Activated naive CD4-positive, alpha-beta T cell treated with Interleukin-2 at 50 U/mL for 16 hours (primary cell): Measurements from ENCODE around the gene SYNDIG1L.
A peak's percentile ranks its signal among the peaks of the same experiment; 100 is the strongest.

Source experiments
- DNase-seq: peaks from one replicate; pipeline ENCODE4 v3.0.0-alpha.2; 2020

SYNDIG1L gene

DNA sequence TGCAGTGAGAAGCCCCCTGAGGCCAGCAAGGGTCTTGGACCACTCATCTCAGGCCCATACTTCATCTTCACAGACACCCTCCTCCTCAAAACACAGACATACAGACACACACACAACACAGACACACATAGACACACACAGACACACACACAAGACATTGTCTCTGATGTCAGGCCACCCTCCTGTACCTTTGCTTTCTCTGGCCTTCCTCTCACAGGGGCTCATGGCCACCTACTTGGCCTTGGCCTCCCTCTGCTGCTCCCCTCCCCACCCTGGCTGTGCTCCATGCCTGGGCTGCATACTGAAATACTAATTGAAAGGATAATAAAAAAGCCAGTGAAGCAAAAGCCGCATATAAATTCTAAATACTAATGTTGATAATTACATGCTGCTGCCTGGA, 1.6 kb upstream of the SYNDIG1L start:
- DNase-seq, result no peak

DNA sequence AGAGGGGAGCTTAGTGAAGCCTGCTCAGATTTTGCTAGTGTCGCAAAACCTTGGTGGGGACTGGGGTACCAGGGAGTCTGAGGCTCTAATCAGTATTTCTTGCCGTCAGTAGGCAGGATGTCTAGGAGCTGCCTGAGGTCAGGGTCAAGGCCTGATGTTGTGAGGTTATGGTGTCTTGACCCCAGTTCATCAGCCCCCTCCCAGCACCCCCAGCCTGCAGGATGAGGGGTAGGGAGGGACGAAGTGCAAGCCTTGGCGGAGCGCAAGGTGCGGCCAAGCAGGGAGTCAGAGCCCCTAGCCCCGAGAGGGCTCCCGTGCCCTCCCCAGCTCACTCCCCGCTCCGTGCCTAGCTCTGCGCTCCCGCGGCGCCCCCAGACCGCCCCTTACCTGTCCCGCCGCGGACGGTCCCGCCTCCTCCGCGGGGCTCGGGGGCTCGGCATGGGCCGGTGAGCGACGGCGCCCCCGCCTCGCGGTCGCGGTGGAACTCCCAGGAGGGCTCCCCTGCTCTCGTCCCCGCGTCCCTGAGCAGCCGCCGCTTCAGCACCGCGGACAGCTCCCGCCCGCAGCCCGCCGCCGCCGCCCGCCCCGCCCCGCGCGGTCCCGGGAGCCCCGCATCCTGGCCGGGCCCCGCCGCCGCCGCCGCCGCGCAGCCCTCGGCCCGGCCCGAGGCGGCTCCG, 347 bp downstream of the SYNDIG1L start:
- DNase-seq, result peak; percentile 56

DNA sequence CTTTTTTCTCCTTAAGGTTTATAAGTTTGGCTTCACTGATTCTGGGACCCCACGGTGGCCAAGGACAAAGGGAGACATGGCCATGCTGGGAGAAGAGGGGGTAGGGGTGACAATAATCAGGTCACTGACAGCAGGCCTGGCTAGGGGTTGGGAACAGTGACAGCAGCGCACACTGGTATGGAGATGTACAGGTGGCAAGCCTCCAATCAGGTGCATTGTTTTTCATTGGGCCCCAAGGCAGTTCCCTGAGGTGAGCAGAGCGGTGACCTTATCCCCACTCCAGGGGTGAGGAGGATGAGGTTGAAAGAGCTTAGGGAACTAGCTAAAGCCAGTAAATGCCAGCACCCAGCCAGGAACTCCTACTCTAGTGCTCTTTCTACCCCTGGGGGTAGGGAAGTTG, 1.4 kb downstream of the SYNDIG1L start:
- no peak for DNase-seq

DNA sequence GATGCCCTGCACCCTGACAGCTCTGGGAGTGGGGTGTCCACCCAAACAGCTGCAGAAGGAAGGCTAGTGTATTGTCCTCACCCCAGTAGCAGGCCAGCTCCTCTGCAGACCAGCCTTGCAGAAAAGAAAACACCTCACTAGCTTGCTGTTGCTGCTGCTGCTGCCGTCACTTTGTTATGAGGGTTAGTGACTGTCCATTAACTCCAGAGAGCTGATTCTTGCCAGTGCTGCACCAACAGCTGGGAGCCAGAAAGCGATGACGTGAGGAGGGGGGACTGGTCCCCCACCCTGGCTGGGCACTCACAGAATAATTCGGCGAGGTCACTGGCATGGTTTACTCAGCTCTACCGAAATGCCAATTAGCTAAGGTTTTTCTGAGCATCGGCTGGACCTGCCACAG, 2.8 kb downstream of the SYNDIG1L start:
- no peak for DNase-seq

DNA sequence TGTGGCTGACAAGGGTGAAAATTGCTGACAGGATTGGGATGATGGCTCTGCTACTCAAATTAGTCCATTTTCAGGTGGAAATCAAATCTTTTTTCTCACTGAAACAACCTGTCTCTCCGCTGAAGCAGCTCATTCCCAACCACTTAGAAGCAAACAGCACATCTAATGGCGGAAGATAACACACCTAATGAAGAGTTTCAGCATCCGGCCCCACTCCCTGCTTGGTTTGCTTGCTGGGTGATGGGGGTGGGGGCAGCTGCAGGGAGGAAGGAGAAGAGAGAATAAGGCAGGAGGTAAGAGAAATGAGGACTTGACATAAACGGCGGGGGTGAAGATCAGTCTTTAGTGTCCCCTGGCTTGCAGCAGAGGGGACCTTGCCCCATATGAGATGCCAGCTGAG, 4.0 kb downstream of the SYNDIG1L start:
- DNase-seq, result no peak

DNA sequence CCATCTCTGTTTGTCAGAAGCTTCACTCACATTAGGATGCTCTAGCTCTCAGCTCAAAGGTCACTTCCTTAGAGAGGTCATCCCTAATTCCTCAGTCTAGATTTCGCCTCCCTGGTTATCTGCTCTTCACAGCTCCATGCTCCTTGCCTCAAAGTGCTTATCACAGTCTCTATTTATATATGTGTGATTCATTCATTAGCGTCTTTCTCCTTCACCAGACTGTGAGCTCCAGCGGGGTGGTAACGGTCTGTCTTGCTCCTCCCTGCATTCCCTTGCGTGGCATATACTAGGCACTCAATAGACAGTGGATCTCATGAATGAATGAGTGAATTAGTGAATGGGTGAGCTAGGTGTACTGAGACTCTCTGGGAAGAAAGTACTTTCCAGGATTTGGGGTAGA, 6.9 kb downstream of the SYNDIG1L start:
- DNase-seq, result no peak

DNA sequence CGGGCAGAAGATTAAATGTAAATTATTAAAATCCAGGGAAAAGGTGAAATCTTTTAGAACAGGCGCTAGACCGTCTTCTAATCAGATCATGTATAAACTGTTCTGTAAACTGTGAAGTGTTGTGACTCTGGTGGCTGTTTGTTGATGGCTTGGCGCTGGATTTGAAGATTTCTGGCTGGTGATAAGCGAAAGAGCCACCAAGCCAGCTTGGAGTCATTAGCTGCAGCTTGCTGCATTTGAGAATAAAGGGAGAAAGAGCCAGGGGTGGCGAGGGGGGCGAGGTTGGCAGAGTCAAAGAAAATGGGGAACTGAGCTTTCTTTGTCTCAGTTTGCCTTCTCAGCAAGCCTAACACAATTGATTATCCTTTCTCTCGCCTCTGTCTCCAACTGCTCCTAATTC, 8.0 kb downstream of the SYNDIG1L start:
- no peak for DNase-seq

DNA sequence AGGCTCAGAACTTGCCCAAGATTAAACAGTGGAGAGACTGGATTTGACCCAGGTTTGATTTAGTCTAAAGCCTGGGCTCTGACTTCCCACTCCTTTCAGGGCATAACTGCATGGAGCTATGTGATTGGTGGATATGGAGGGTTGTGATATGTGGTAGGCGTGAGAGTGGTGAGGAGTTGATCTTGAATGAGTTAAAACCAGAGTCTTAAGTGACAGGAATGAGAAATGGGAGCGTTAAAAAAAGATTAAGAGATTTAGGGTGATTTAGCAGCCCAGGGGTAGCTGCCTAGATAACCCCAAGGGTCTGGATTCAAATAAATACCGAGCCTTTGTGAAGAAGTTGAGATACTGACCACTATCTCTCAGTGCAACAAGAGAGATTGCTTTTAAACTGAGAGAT, 8.4 kb downstream of the SYNDIG1L start:
- DNase-seq, result no peak

DNA sequence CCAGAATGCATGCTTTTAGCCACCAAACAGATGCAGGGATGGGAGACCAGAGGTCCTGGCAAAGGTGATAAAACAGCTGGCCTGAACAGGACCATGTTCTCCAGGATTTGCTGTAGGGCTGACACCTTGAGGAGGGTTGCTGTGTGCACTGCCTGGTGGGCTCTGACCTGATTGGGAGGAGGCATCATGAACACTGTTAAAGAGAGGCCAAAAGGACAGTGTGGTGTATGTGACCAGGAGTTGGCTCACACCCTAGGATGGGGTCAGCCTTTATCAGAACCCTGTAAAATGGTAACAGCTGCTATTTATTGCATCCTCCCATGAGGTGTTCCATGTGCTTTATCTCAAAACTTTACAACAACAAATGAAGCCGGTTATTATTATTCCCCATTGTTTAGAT, 8.8 kb downstream of the SYNDIG1L start:
- no peak for DNase-seq

DNA sequence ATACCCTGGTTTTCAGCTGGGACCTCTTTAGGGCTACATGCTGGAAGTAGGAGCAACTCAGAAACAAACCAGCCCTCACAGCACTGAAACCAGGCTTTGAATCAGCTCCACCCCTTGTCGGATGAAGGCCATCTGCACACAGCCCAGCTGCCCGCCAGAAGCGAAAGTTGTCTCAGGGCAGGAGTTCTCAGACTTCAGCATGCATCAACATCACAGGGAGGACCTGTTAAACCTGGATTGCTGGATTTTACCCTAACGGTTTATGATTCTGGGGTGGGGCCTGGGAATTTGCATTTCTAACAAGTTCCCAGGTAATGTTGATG, 10.9 kb downstream of the SYNDIG1L start:
- DNase-seq, result no peak

DNA sequence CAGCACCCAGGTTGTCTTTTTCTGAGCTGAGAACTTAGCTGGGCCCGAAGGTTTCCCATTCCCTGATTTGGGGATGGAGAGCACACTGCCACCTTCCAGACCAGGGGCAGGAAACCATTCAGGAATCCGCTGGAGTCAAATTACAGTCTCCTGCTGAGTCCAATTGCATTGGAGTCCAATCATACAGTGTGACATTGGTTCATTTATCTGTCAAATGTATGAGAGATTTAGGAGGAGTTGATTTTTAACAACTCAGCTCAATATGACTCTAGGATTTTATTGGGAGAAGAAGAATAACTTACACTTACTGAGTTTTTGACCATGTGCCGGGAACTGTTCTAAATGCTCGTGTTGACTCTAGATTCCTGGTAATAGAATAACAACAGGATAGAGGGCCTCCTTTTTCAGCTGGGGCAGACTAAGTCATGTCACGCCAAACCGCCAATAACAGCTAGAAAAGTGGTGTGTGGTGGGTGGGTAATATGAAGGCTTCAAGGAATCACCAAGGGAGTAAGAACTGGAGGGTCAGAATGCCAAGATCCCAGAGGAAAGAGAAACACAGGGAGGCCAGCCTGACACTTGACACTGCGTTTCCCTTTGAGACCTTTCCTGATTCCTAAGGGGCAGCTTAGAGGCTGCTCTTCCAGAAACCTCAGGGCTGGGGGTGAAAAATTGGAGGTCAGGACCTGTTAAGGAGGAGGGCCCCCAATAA, 11.5 kb downstream of the SYNDIG1L start:
- DNase-seq, result no peak

DNA sequence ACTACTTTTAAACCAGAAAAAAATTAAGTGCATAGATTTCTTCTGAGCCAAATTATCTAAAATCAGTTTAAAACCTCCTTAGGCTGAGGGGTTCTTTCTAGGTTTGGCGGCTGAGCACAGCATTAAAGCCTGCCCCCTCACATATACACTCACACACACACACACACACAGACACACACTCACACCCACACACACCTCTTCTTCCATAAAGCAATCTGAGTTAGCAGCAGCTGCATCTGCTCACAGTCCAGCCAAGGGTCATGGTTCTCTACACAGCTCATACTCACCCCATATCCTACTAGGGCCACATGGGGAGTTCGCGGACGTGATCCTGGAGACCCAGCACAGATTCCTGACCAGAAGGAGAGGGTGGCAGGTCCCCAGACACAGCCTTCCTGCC, 12.4 kb downstream of the SYNDIG1L start:
- DNase-seq, result no peak

DNA sequence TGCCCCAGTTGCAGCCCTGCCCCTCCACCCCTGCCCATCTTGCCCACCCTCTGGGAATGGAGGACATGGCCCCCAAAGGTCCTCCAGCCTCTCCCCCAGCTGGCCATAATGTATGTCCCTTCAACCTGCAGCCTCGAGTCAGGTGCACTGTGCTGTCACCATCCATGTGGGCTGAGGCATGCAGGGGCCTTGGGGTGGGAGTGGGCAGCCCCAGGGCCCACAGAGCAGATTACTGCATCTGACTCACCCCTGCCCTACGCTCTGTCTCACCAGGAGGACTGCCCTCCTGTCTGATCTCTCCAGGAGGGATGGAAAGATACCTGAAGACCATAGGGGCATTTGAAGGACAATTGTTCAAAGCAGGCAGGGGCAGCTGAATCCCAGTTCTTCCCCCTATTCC, 13.3 kb downstream of the SYNDIG1L start:
- DNase-seq, result no peak

DNA sequence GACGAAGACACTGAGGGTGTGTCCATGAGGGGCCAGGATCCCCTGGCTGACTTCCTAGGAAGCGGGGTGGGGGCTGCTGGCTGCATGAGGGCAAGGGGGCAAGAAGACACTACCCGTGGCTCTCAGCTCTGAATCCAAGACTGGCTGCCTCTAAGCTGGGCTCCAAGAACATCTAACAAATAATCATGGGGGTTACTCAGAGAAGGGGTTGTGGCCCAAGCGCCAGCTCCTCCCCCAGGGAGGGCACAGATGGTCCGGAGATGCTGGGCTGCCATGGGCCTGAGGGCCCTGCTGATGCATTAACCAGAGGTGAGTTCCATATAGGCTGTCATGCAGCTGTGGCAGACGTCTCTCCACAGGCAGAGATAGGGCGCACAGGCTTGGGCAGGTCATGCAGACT, 14.3 kb downstream of the SYNDIG1L start:
- DNase-seq, result no peak

DNA sequence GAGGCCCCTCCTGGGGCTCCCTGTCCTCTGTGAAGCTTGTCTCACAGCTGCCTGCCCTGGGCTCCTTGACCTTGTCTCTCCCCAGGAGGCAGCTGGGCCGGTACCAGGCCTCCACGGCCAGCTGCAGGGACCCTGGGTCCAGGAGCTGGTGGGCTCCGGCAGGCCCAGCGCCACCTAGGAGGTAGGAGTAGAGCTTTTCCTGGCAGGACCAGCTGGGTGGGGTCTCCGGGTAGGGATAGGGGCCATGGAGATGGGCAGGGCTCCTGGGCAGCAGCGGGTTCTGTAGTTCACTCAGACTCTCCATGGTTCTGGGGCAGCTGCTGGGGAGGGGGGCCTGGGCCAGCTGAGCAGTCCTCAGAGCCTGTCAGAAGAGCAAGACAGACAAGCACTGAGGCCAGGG, 16.6 kb downstream of the SYNDIG1L start:
- DNase-seq, result no peak

DNA sequence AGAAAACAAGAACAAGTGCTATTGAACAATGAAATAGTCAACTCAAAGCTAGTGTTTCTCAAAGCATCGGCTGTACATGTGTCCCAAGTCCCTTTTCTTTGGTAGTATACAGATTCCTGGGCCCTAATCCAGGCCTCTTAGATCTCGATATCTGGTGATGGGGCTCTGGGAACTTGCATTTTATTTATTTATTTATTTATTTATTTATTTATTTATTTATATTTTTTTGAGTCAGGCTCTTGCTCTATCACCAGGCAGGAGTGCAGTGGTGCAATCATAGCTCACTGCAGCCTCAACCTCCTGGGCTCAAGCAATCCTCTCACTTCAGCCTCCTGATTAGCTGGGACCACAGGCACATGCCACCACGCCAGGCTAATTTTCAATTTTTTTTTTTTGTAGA, 17.1 kb downstream of the SYNDIG1L start:
- no peak for DNase-seq

DNA sequence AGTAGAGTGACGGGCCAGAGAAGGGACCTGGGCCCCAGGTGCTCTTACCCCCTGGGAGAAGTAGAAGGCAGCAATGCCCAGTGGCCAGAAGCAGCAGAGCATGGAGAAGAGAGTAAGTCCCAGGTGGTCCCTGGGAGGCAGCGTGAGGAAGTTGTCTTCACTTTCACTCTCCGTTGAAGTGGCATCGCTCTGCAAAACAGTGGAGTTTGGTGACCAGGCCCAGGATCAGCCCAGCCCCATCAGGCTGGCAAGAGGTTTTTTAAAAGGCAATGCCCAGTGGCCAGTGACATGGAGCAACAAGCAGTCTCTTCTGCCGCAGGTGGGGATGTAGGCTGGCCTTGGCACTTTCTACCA, 18.2 kb downstream of the SYNDIG1L start:
- no peak for DNase-seq

DNA sequence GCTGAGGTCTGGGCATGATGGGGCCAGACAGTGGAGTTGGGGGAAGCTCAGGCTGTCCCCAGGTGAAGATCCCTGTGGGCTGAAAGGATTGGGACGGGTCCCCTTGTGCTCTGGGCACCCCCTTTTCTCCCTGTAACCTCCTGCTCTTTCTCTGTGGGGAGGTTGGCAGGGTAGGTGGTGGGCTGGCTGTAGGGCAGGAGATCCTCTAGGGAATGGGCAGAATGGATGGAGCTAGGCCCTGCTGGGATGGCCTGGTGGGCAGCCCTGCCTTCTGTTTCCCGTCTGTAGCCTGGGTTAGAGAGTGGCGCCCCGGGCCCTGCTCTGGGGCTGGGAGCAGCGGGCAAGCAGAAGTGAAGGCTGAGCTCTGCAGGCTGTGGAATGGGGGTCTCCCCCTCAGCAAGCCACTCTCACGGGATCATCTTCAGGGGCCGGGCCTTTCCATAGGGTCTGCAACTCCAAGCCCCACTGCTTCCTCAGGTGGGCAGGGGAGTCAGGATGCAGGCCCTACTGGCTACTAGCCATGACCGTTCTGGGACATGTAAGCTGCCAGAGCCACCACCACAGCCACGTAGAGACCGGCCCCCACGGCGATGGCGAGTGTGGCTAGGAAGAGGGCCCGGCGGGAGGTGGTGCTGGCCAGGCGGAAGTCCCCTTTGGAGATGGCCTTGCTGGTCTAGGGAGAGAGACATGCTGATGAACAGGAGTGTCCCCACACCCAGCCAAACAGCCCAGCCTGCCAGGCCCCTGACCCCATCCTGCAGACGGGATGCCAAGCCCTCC, 18.8 kb downstream of the SYNDIG1L start:
- no peak for DNase-seq

DNA sequence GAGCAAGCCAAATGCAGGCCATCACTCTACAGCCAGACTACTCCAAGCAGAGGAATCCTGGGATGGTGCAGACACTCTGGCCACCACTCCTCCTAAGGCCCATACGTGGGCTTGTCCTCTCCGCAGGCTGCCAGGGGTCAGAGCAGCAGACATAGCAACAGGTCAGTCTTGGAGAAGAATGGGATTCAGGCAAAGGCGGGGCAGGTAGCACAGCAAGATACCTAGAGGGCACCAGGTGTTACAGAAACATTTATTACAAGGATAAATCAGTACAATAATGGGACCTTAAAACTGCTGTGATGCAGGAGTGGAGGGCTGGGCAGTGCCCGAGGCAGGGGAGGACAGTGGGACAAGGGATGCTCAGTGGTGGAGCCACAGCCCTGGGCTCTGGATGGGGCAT, 20.3 kb downstream of the SYNDIG1L start:
- no peak for DNase-seq

DNA sequence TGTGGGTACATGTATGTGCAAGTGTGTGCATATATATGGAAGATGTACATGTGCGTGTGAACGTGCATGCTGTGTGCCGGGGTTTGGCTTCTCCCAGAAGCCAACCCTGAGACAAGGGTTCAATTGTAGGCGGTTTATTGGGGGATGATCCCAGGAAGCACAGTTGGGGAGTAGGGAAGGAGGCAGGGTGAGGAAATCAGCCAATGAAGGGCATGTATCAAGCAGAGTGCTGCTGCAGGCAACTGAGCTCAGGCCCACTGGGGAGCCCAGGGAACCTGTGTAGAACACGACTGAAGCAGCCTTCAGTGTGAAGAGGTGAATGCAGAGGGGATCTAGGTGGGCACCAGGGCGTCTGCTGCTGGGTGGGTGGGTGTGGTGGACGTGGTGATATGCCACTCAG, 21.6 kb downstream of the SYNDIG1L start:
- no peak for DNase-seq

DNA sequence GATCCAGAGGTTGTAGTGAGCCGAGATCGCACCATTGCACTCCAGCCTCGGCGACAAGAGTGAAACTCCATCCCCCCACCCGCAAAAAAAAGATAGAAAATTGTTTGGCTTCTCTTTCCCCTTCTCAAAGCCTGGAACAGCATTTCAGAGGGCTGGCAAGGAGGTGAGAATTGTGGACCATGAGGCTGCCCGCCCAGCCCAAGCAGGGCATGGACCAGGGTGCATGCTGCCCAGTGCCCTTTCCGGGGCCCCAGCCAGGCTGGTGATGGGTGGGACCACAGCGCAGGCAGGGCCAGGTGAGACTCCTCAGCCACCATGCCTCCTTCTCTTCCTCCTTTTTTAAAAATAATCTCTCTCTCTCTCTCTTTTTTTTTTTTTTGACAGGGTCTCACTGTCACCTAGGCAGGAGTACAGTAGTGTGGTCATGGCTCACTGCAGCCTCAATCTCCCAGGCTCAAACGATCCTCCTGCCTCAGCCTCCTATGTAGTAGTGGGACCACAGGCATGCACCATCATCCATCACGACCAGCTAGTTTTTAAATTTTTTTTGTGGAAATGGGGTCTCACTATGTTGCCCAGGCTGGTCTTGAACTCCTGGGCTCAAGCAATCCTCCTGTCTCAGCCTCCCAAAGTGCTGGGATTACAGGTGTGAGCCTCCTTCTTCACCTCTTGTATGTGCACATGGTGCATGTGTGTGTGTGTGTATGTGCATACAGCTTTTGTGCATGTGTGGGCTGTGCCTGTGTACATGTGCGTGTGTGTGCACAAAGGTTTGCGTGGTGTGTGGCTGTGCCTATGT, 22.2 kb downstream of the SYNDIG1L start:
- DNase-seq, result no peak

DNA sequence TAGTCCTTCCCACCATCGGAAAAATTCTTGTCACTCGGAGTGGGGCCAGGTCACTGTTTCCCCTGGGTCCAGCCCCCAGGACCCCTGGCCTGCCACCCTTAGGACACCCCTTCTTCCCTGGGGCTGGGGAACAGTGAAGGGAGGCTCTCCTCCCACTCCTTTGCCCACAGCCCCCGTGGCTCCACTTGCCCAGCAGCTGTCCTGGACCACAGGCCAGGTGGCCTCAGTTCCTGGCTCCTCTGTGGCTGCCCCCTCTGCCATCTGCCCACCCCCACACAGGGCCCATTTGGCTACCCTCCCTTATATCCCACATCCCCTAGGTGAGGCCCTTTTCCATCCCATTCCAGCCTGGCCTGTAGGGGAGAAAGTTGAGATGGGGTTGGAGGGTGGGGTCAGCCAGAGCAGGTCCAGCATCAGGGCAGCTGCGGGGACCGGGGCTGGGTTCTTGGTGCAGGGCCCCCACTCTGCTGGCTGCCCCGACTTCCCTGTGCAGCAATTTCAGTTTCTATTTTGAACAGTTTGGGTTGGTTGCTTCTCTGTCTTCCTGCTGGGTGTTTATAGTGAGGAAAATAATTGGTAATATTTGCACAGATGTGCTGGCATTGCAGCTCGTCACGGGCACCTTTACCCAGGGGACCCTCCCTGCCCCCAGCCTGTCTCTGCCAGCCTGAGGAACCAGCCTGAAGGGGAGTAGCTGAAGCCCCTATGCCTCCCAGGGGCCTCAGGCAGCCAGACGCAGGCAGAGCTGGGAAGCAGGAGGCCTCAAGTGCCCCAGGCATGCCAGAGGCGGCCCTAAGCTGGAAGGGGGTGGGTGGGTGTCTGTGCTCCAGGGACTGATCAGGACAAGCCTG, 23.4 kb downstream of the SYNDIG1L start:
- DNase-seq, result no peak
